Naive thymus-derived CD8-positive, alpha-beta T cell (primary cell): ENCODE results near the gene PALD1. TPM values are rescaled to one million over a fixed set of nuclear protein-coding genes. Genes with fewer than 3 reads are reported as not detected.
A peak's percentile ranks its signal among the peaks of the same experiment; 100 is the strongest.

ENCODE experiments used
- ATAC-seq, 2 donors: fragments of 150-1000 bp; cut with Tn5 transposase in 1 of 2; sonication (Bioruptor Pico), chemical (Tn5 transposase) in 1 of 2; 1 replicate in 1 of 2; 2 replicates in 1 of 2; pipeline ENCODE4 v1.10.0; 2021; ENCODE audit warnings: mild to moderate bottlenecking in 2 of 2, moderate library complexity in 2 of 2
- POLR2A ChIA-PET: fragments of 350-600 bp; sonication (Branson Sonifier 250); formaldehyde crosslinking; loops from one replicate; lab custom pipeline; 2021; ENCODE audit warnings: antibody characterized with exemption; lab: Charles Lee
- DNase-seq, 10 donors: peaks; one replicate each; pipeline versions ENCODE4 v3.0.0 to v3.0.0-alpha.2; 2020 to 2022
- H3K27ac Mint-ChIP-seq, 10 donors: one replicate each; pipeline ENCODE4 v1.8.0; 2020 to 2022; ENCODE audit warnings: mild to moderate bottlenecking in 10 of 10, mixed read lengths in 10 of 10, moderate library complexity in 4 of 10, inconsistent platforms in 1 of 10
- H3K27me3 Mint-ChIP-seq, 5 donors: one replicate each; pipeline ENCODE4 v1.8.0; 2021 to 2022; ENCODE audit warnings: mixed read lengths in 5 of 5
- H3K36me3 Mint-ChIP-seq, 3 donors: one replicate each; pipeline ENCODE4 v1.8.0; 2020 to 2022; ENCODE audit warnings: mixed read lengths in 3 of 3, mild to moderate bottlenecking in 2 of 3, inconsistent platforms in 1 of 3
- H3K4me1 Mint-ChIP-seq, 4 donors: one replicate each; pipeline ENCODE4 v1.8.0; 2021 to 2022; ENCODE audit warnings: mixed read lengths in 4 of 4
- H3K4me3 Mint-ChIP-seq, 10 donors: one replicate each; pipeline ENCODE4 v1.8.0; 2020 to 2022; ENCODE audit warnings: mild to moderate bottlenecking in 10 of 10, mixed read lengths in 10 of 10, moderate library complexity in 6 of 10, inconsistent platforms in 1 of 10
- H3K9me3 Mint-ChIP-seq, 9 donors: one replicate each; pipeline ENCODE4 v1.8.0; 2020 to 2022; ENCODE audit warnings: mixed read lengths in 9 of 9, mild to moderate bottlenecking in 3 of 9, inconsistent platforms in 1 of 9, moderate library complexity in 1 of 9
- polyA plus RNA-seq, 3 donors: library from polyadenylated mRNA; unstranded; fragments of 300-500 nt; fragmentation: Illumina TruSeq; gene quantifications; one replicate each; pipeline ENCODE4 v1.2.3, GENCODE V29; 2021
- total RNA-seq, 8 experiments: library from RNA in 2 of 8; stranded (reverse) in 2 of 8; gene quantifications; one replicate each; pipeline ENCODE4 v1.2.3 and lab custom pipeline; 2021 to 2026

The PALD1 gene
- total and polyA plus RNA-seq, 5 experiments from 2014 or later = 0.27 TPM; not detected in 4

DNA sequence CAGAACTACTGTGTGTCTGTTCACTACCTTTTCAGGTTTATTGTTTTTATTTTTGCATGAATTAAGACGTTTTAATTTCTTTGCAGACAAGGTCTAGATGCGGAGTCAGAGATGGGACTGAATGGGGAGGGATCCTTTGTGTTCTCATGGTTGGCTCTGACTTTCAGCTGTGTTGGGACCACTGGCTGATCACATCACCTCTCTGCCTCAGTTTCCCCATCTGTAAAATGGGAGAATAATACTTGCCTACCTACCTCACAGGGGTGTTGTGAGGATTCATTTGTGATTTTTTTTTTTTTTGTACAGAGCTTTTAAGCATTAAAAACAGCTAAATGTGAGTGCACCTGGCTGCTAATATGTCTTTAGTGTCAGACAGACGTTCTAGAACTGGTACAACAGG lies 89.5 kb downstream of the PALD1 start:
- Mint-ChIP-seq H3K4me1 (peaks cover 21 to 30% (median 26%) of the 10 kb centered on the region in 4 donors), H3K27ac (no peak overlapping the region), H3K4me3 (no peak overlapping the region), H3K27me3 (peaks cover 0 to 2% (median 0%) of the 10 kb centered on the region in 5 donors), H3K9me3 (no peaks in the 10 kb centered on the region), H3K36me3 (peaks cover 0 to 1% (median 0%) of the 10 kb centered on the region in 3 donors)
- DNase-seq (peak in 1 of 10 donors; percentile 16), ATAC-seq (no peak)
- POLR2A ChIA-PET = no interaction called here

DNA sequence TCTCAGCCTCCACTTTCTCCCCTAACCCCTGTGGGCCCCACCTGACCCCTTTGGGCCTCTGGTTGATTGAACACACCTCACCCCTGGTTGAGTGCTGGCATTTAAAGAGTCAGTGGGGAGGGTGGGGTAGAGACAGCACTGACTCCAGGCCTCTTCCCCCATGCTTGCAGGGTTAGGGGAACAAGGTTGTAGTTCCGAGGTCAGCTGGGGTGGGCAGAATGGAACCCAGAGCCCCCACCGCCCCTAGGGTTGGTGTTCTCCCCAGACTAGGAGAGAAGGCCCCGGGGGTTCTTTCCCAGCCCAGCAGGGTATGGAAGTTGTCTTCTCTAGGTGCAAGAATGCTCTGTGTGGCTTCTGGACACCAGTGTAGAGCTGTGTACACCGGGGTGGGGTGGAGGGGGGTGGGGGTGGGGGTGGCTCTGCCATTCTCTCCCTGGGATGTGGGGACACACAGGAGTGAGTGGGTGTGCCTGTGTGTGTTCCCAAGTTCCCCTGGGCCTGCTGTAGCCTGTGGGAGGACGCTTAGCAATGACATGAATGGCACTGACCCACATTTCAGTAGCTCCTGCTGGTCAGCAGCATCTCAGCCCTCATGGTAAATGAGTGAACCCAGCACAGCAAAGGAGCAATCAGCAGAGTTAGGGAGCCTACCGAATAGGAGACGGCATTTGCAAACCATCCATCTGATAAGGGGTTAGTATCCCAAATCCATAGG lies 90.4 kb downstream of the PALD1 start:
- H3K9me3 Mint-ChIP-seq = no peaks in the 10 kb centered on the region
- POLR2A ChIA-PET = no interaction called here
- H3K27ac Mint-ChIP-seq = peak overlapping the region in 3 of 10 donors; percentile 43 to 72 (median 63)
- no peaks in the 10 kb centered on the region for H3K27me3 Mint-ChIP-seq
- peaks cover 0 to 1% (median 0%) of the 10 kb centered on the region in 3 donors for H3K36me3 Mint-ChIP-seq
- peak overlapping the region in 1 of 10 donors; percentile 20 for H3K4me3 Mint-ChIP-seq
- ATAC-seq (no peak), DNase-seq (peak in 1 of 10 donors; percentile 42)
- H3K4me1 Mint-ChIP-seq = peaks cover 16 to 28% (median 21%) of the 10 kb centered on the region in 4 donors

DNA sequence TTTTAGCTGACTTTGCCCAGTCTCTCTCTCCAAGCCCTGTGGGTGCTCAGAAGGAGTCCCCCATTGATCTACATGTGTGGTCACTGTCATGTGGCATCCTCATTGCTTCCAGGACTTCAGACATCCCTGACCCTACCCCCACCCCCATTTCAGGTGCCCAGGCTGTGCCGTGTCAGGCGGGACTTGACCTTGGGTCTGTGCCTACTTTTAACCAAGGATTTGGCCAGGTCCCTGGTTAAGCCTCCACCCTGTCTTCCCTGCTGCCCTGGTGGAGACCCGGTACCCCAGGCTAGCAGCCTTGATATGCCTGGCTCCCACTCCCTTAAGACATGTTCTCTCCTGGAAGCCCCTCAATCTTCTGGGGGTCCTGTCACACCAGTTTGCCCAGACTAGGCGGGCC lies 92.7 kb downstream of the PALD1 start:
- no peak for ATAC-seq
- Mint-ChIP-seq H3K9me3 (no peaks in the 10 kb centered on the region), H3K27me3 (no peaks in the 10 kb centered on the region), H3K4me1 (peaks cover 18 to 37% (median 21%) of the 10 kb centered on the region in 4 donors), H3K27ac (peak overlapping the region in 1 of 10 donors; percentile 24), H3K36me3 (peaks cover 0 to 1% (median 0%) of the 10 kb centered on the region in 3 donors), H3K4me3 (no peak overlapping the region)
- POLR2A ChIA-PET = interaction anchor here (1.0 kb wide), 1 partner anchor 32 kb away, joined by 3 read pairs; no protein-coding TSS in a partner anchor
- peak in 1 of 10 donors; percentile 15 for DNase-seq

DNA sequence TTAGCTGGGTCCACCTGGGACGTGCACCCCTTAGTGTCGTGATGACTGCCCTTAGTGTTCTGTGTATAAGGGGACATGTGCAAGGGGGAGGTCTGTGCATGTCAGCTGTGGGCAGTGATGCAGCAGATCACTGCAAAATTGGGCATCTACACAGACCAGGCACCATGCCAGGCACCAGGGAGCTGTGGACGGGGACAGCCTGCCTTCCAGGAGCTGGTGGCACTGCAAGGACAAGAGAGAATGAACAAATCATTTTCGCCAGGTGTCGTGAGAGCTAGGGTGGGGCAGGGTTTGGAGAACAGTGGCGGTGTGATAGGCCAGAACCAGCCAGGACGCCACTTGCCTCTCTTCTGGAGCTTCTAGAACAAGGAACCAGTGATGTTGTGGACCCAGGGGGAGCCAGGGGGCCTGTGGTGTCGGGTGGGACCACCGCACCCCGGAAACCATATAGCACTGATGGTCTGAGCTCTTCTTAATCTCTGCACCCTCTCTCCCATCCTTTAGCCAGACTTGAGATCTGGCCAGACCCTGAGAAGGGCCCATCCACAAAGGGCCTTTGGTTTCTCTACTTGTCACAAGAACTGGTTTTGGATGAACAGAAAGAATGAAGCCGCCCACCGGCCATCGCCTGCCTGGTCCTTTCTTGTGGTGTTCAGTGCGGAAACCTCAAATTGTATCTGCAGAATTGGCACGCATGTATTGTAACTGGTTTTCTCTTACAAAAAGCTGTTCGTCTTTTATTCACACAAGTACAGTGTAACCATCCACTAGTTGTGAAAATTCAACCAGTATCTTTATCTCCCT lies 93.3 kb downstream of the PALD1 start:
- peaks cover 0 to 1% (median 0%) of the 10 kb centered on the region in 3 donors for H3K36me3 Mint-ChIP-seq
- no peak overlapping the region for H3K4me3 Mint-ChIP-seq
- H3K27me3 Mint-ChIP-seq = no peaks in the 10 kb centered on the region
- H3K27ac Mint-ChIP-seq = peak overlapping the region in 5 of 10 donors; percentile 24 to 52 (median 37)
- DNase-seq (peak in 1 of 10 donors; percentile 44), ATAC-seq (no peak)
- POLR2A ChIA-PET = interaction anchor here (1.0 kb wide), 1 partner anchor 31 kb away, joined by 3 read pairs; no protein-coding TSS in a partner anchor
- H3K9me3 Mint-ChIP-seq = no peaks in the 10 kb centered on the region
- H3K4me1 Mint-ChIP-seq = peaks cover 24 to 43% (median 27%) of the 10 kb centered on the region in 4 donors

DNA sequence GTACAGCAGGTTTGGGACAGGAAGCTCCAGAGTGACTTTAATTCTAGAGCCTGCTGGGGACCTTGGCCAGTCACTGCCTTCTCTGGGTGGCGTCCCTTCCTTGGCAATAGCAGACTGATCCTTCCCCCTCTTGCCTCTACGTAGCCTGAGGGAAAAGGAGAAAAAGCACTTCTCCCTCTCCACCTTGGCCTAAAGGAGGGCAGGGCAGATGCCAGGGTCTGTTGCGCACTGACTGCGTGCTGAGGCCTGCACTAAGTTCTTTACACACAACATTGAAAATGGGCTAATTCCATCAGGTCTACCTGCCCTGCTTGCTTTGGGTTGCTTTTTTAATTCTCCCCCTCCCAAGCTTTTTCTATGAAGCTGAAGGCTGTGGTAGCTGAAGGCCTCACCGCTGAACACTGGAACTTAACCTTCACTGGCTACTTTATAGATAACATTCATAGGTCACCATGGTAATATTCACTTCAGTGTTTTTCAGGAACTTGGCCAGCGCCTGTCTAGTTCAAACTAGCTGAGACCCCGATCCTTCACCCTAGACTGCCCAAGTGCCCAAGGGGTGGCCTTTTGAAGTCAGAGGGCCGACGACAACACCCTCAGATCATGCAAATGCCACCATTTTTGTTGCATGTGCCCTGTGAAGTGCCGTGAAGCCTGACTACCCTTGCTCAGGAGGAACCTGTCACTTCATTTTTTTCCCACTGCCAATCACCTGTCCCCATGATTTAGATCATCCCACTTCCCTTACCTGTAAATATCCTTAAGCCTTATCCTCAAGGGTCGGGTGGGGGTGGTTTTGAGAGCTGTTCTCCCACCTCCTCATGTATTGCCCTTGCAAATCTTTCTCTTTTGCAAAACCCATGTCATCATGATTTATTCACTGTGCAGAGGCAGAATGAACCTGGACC lies 95.3 kb downstream of the PALD1 start:
- Mint-ChIP-seq H3K36me3 (peaks cover 0 to 1% (median 0%) of the 10 kb centered on the region in 3 donors), H3K27me3 (no peaks in the 10 kb centered on the region), H3K4me1 (peaks cover 38 to 61% (median 45%) of the 10 kb centered on the region in 4 donors), H3K9me3 (no peaks in the 10 kb centered on the region), H3K4me3 (no peak overlapping the region), H3K27ac (peak overlapping the region in 7 of 10 donors; percentile 10 to 78 (median 37))
- POLR2A ChIA-PET = interaction anchor here (1.1 kb wide), 1 partner anchor 11 kb away, joined by 4 read pairs; no protein-coding TSS in a partner anchor
- DNase-seq = peak in 1 of 10 donors; percentile 31
- no peak for ATAC-seq

DNA sequence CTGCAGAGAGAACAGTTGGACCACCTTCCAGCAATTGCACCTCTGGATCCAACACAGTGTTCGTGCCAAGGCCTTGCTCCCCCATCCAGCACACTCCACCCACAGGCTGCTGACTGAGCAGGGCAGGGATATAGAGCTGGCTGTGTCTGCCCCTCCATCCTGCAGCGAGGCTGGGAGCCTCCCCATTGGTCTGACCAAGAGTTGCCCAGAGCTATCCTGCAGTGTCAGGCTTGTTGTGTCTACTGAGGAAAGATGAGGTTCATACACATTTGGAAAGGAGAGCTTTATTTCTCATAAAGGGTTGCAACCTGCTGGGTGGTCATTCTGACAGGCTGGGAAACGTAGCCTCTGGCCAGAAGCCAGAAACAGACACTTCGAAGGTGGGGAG lies 96.9 kb downstream of the PALD1 start:
- no peaks in the 10 kb centered on the region for H3K27me3 Mint-ChIP-seq
- no peak for ATAC-seq
- H3K4me1 Mint-ChIP-seq = peaks cover 42 to 70% (median 51%) of the 10 kb centered on the region in 4 donors
- peak overlapping the region in 4 of 10 donors; percentile 13 to 49 (median 36) for H3K4me3 Mint-ChIP-seq
- DNase-seq = peak in 1 of 10 donors; percentile 24
- H3K27ac Mint-ChIP-seq = peak overlapping the region in 7 of 10 donors; percentile 46 to 90 (median 82)
- no peaks in the 10 kb centered on the region for H3K36me3 Mint-ChIP-seq
- peaks cover 0 to 2% (median 0%) of the 10 kb centered on the region in 9 donors for H3K9me3 Mint-ChIP-seq
- POLR2A ChIA-PET = interaction anchor here (0.6 to 1.3 kb wide), 3 partner anchors 9 to 27 kb away, joined by 3 read pairs; partner anchors contain the start of gene PRF1

DNA sequence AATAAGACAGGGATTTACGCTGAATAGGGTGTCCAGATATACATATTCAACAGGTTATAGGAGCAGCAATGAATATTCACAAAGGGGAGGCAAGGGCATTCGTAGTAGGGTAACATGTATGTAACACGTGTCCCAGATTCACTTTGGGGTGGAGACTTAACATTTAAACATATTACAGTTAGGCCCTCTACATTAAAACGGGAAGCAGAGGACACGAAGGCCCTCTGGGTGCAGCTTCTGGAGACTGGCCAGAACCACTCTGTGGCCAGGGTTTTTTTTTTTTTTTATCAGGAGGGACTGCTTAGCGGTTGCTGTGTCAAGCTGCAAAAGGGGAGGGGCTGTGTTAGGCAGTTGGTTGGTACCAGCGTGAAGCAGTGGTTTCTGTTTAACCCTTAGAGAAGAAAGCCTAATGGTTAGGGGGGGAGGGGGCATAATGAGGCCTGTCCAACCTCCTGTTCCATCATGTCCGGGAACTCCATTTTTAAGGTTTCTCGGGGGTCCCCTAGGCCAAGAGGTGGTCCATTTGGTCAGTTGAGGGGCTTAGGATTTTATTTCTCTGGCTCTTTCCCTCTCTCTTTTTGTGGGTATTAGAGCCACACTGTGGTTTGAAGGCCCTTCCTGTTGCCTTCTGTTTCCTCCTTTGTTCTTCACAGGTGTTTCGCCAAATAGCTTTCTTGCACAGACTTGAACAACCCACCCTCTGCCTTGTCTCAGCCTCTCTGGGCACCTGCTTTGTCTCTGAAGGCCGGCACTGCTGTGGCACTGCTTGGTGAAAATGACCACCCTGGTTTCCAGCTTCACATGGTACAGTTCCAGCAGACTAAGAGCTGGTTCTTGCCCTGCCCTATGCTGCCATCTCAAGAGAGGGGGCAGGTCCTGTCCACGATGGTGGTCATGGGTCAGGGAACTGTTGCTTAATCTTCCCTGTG lies 97.6 kb downstream of the PALD1 start:
- peak overlapping the region in 7 of 10 donors; percentile 12 to 51 (median 43) for H3K4me3 Mint-ChIP-seq
- H3K9me3 Mint-ChIP-seq = peaks cover 0 to 2% (median 0%) of the 10 kb centered on the region in 9 donors
- no peaks in the 10 kb centered on the region for H3K36me3 Mint-ChIP-seq
- peak overlapping the region; percentile 37 to 90 (median 80) for H3K27ac Mint-ChIP-seq
- peaks cover 42 to 70% (median 51%) of the 10 kb centered on the region in 4 donors for H3K4me1 Mint-ChIP-seq
- DNase-seq = peak in 3 of 10 donors; percentile 18 to 44 (median 42)
- ATAC-seq = no peak
- POLR2A ChIA-PET = interaction anchor here (0.6 to 1.3 kb wide), 5 partner anchors 9 to 78 kb away, joined by 3 read pairs; partner anchors contain the start of gene PRF1
- H3K27me3 Mint-ChIP-seq = no peaks in the 10 kb centered on the region

DNA sequence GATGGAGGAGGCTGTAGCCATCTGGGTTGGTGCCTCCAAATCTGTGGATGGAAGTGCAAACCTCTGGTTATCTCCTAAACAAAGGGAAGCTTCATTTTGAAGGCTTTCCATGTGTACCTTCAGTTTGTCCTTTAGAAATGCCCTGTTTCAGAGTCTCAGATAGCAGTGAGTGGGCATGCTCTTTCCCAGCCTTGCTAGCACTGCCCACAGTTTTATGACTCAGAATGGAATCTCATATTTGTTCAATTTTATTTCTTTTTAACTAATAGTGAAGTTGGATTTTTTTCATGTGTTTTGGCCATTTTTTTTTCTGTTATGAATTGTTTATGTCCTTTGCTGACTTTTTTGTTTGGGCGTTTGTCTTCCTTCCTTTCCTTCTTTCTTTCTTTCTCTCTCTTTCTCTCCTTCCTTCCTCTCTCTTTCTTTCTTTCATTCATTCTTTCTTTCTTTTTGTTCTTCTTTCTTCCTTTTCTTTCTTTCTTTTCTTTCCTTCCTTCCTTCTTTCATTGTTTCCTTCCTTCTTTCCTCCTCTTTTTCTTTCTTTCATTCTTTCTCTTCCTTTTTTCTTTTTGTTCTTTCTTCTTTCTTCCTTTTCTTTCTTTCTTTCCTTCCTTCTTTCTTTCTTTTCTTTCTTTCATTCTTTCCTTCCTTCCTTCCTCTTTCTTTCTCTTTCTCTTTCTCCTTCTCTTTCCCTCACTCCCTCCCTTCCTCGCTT lies 98.4 kb downstream of the PALD1 start:
- POLR2A ChIA-PET = interaction anchor here (0.6 to 1.3 kb wide), 3 partner anchors 17 to 78 kb away, joined by 3 read pairs; partner anchors contain the start of gene PRF1
- Mint-ChIP-seq H3K27me3 (no peaks in the 10 kb centered on the region), H3K36me3 (no peaks in the 10 kb centered on the region), H3K4me1 (peaks cover 40 to 71% (median 51%) of the 10 kb centered on the region in 4 donors), H3K9me3 (peaks cover 0 to 2% (median 0%) of the 10 kb centered on the region in 9 donors), H3K27ac (peak overlapping the region; percentile 36 to 90 (median 77)), H3K4me3 (peak overlapping the region in 7 of 10 donors; percentile 12 to 58 (median 43))
- DNase-seq (no peak), ATAC-seq (no peak)

DNA sequence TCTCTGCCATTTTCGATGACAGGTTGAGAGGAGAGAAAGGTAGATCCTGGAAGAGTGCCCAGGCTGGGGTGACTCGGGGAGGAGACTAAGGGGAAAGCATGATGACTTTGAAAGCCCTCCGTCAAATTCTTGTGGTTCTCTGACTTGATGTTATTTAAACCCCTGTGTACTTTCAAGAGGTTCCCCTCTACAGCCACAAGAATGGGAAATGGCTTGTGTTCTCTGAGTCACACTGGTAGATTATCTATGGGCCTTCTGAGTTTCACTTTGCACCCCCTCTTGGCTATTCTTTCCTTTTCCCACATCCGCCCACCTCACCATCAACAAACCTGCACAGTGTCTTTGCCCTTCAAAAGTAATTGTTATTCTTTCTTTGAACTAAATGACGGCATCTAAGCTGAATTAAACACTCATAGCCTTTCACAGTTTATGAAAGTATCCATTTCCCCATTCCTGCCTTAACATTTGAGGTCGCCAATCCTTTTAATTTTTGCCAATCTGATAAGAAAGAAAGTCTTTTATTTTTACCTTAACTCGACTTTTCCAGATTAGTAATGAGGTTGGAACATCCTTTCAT lies 99.9 kb downstream of the PALD1 start:
- DNase-seq (peak in 9 of 10 donors; percentile 57 to 92 (median 82)), ATAC-seq (peak; percentile 94 to 97)
- Mint-ChIP-seq H3K9me3 (peaks cover 0 to 2% (median 0%) of the 10 kb centered on the region in 9 donors), H3K27me3 (no peaks in the 10 kb centered on the region), H3K4me3 (peak overlapping the region; percentile 16 to 66 (median 56)), H3K27ac (peak overlapping the region; percentile 11 to 94 (median 90)), H3K36me3 (no peaks in the 10 kb centered on the region), H3K4me1 (peaks cover 34 to 61% (median 48%) of the 10 kb centered on the region in 4 donors)
- POLR2A ChIA-PET = interaction anchor here (0.8 to 1.5 kb wide), 5 partner anchors 12 to 24 kb away, joined by 3 to 6 read pairs (median 3); partner anchors contain the start of gene PRF1
